Measurements from ENCODE around the gene HSPA13. TPM values are rescaled to one million over a fixed set of nuclear protein-coding genes. Genes with fewer than 3 reads are reported as not detected.
"Not testable (repeated sequence)": the region's sequence is repeated elsewhere in the genome, so short reads cannot be mapped to it uniquely, and the experiment has no call there.

HSPA13 gene
- polyA plus RNA-seq, 1 donor from 2014 or later = 10.8 TPM

GRCh38 chr21:14358775-14359174 is 24.2 kb downstream of the HSPA13 start:
- Mint-ChIP-seq H3K27me3 (peaks cover 8% of the 10 kb centered on the region), H3K4me1 (no peaks in the 10 kb centered on the region), H3K4me3 (no peak overlapping the region), H3K36me3 (no peaks in the 10 kb centered on the region), H3K27ac (no peak overlapping the region), H3K9me3 (peaks cover 0 to 2% (median 0%) of the 10 kb centered on the region in 3 donors)

DNA sequence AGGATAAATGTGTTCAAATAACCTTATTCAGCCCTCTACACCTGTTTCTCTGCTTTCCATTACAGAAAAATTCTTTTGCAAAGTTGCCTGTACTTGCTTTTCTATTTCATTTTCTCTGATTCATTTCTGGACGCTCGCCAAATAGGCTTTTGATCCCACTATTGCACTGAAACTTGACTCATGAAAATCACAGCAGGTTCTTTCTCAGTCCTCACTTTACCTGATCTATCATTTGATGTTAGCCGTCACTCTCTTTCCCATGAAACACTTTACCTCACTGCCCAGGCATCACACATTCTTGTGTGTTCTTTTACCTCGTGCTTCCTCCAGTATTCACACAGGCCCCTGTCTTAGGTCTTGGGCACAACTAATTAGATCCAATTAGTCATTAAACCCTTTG is 26.2 kb downstream of the HSPA13 start:
- no peak overlapping the region for H3K27ac Mint-ChIP-seq
- H3K4me1 Mint-ChIP-seq = no peaks in the 10 kb centered on the region
- H3K36me3 Mint-ChIP-seq = peaks cover 2% of the 10 kb centered on the region
- no peaks in the 10 kb centered on the region for H3K9me3 Mint-ChIP-seq
- H3K27me3 Mint-ChIP-seq = peaks cover 4% of the 10 kb centered on the region
- no peak overlapping the region for H3K4me3 Mint-ChIP-seq

GRCh38 chr21:14354515-14354914 is 28.4 kb downstream of the HSPA13 start:
- no peak overlapping the region for H3K27ac Mint-ChIP-seq
- peaks cover 2% of the 10 kb centered on the region for H3K27me3 Mint-ChIP-seq
- no peak overlapping the region for H3K4me3 Mint-ChIP-seq
- H3K36me3 Mint-ChIP-seq = peaks cover 2% of the 10 kb centered on the region
- no peaks in the 10 kb centered on the region for H3K4me1 Mint-ChIP-seq
- H3K9me3 Mint-ChIP-seq = no peaks in the 10 kb centered on the region

GRCh38 chr21:14353726-14354125 is 29.2 kb downstream of the HSPA13 start:
- Mint-ChIP-seq H3K27ac (no peak overlapping the region), H3K4me1 (no peaks in the 10 kb centered on the region), H3K9me3 (no peaks in the 10 kb centered on the region), H3K4me3 (no peak overlapping the region), H3K27me3 (peaks cover 2% of the 10 kb centered on the region), H3K36me3 (peaks cover 2% of the 10 kb centered on the region)

DNA sequence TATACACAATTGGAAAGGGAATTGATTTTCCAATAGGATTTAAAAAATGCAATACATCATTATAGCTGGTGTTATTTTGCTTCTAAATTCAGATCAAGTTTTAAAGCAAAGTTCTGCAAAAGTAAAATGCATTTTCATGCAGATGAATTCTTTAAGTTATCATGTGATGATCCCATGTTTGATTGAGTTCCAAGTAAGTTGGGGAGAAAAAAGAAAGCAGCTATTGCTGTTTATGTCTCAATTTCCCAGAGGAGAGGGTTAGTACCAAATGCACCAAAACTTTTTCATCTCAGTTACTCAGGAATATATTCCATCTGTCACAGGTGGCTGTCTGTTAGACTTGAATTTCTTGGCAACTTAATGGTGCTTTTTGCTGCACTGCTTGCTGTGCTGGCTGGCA is 29.7 kb downstream of the HSPA13 start:
- Mint-ChIP-seq H3K36me3 (peaks cover 2% of the 10 kb centered on the region), H3K27ac (peak overlapping the region in 1 of 3 donors; percentile 4), H3K4me1 (no peaks in the 10 kb centered on the region), H3K9me3 (no peaks in the 10 kb centered on the region), H3K4me3 (no peak overlapping the region), H3K27me3 (peaks cover 2% of the 10 kb centered on the region)

GRCh38 chr21:14327346-14327745 is 55.6 kb downstream of the HSPA13 start:
- H3K27me3 Mint-ChIP-seq, H3K36me3 Mint-ChIP-seq, H3K27ac Mint-ChIP-seq: not testable (repeated sequence)

GRCh38 chr21:14325595-14325994 is 57.4 kb downstream of the HSPA13 start:
- peaks cover 0 to 3% (median 2%) of the 10 kb centered on the region in 3 donors for H3K9me3 Mint-ChIP-seq
- peaks cover 9% of the 10 kb centered on the region for H3K27me3 Mint-ChIP-seq
- no peak overlapping the region for H3K4me3 Mint-ChIP-seq
- H3K27ac Mint-ChIP-seq = no peak overlapping the region
- no peaks in the 10 kb centered on the region for H3K4me1 Mint-ChIP-seq
- H3K36me3 Mint-ChIP-seq = no peaks in the 10 kb centered on the region

More at GRCh38 chr21:14327346-14327745, 55.6 kb downstream of the HSPA13 start:
- not testable (repeated sequence) for H3K4me1 Mint-ChIP-seq, H3K9me3 Mint-ChIP-seq, H3K4me3 Mint-ChIP-seq

Other genes with a start within 250 kb of the HSPA13 start
- not detected for gene LIPI, start 172.2 kb downstream of the HSPA13 start, polyA plus RNA-seq
- gene RBM11, start 167.0 kb downstream of the HSPA13 start, polyA plus RNA-seq = 2.9 TPM
- 24.6 TPM for gene SAMSN1, start 163.2 kb upstream of the HSPA13 start, polyA plus RNA-seq

All from IgD-negative memory B cell (primary cell).